Endometrial microvascular endothelial cells (primary cell): ENCODE measurements around the gene SGIP1. TPM values are rescaled to one million over a fixed set of nuclear protein-coding genes. Genes with fewer than 3 reads are reported as not detected.

Experiments
- in situ Hi-C: cut with HindIII; loops from 2 replicates; pipeline ENCODE4 v1.10.0; 2017; ENCODE audit warnings: low sequenced_read_pairs, low pct_unique_long_range_greater_than_20kb; ENCODE audit errors: inconsistent ontology term
- total RNA-seq: library from RNA; depleted of rRNA; stranded (reverse); fragments of >200 nt; gene quantifications from one replicate; pipeline ENCODE4 v1.2.3, GENCODE V29; 2015; ENCODE audit errors: inconsistent ontology term

SGIP1 gene
- total RNA-seq, 1 donor from 2014 or later = 0.46 TPM

DNA sequence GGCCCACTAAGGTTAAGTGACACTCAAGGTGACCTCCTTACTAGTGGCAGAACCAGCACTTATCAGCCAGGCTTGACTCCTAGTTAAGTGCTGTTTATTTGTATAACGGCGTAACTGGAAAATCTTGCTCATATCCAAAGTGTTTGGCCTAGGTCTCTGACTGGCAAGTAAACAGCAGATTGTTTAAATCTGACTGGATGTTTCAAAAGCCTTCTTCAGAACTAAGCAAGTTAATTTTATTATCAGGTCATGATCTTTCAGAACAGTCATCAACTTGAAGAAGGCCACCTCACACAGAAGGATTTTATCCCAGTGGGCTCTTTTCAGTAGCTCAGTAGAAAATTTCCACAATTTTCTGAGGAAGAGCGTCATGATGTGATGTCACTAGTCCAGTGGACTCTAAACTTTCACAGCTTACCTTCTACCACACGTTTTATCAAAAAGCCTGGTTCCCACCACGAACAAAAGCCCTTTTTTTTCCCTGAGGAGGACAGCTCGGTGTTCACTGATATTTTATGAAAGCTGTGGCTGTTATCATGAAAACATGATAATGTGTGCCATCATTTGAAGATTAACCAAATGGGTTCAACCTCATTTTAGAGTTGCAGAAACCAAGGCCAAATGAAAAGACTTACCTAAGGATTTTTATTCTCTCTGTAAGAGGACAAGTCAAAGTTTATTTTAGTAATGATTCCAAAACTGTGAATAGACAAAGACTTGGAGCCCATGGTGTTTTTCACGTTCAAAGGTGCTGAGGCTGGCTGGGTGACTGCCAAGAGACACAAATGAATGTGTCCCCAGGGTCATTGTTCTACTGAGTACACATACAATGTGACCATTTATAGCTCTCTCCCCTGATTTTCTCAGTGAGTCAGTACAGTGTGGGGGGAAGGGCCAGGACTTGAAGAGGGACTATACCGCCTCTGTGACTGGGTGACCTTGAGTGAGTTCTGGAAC, 9.1 kb downstream of the SGIP1 start:
- in situ Hi-C loops = loop anchor here (25.0 kb wide), 2 partner anchors 169 to 206 kb away; no protein-coding TSS in a partner anchor

DNA sequence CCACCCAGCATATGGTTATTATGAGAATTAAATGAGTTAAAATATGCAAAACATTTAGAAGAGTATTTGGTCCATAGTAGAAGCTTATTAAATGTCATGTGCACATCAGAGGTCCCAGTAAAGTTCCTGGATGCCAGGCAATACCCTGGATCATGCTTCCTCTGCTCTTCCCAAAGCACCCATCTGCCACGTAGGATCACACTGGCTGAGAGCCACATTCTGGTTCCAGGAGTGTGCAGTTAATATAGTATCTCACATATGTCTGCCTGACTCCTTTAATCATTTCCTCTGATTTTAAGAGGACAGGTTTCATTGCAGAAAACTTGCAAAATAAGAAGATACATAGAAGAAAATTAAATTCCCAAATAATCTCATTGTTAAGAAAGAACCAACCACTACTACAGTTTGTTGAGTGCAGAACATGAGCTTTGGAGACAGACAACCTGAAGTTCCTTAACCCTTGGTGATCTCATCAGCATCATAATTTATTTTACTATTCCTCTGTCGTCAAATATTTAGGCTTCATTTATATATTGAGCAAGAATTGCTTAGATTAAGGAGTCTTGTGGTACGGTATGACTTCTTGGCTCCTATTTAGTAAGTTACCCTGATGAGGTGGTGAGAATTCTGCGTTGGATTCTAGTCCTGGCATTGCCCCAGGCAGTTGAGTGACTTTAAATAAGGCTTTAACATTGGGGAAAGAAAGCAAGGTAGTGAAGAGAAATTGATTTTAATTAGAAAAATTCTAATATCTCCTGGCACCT, 12.3 kb downstream of the SGIP1 start:
- in situ Hi-C loops = loop anchor here (25.0 kb wide), 2 partner anchors 166 to 209 kb away; no protein-coding TSS in a partner anchor

DNA sequence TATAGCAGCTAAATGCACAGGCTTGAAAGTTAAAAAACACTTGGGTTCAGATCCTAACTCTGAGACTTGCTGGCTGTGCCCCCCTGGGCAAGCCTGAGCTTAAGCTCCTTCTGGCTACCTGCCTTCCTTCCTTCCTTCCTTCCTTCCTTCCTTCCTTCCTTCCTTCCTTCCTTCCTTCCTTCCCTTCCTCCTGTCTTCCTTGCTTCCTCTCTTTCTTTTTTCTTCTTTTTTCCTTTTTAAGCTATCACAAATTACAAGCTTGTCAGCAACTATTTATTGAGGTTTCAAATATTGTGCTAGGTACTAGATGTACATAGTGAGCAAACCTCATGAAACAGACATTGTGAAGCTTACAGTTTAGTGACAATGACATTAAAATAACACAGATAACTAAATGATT, 15.1 kb downstream of the SGIP1 start:
- in situ Hi-C loops = loop anchor here (25.0 kb wide), 2 partner anchors 163 to 212 kb away; no protein-coding TSS in a partner anchor

DNA sequence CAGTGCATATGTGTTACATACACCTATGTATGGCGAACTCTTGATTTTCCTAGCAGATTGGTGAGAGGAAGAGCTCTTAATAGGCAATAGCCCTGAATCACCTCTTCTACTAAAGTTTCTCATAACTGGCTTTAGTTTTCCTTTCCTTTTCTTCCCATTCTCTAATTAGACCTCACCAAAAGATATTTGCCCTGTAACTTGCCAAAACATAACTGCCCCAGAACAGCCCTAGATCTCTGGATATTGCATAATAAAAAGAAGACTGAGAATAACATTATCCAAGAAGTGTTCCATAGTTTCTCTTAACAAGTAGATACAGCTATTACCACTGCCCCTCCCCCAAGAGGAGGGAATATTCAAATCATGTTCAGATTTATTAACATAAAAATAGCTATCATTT, 16.3 kb downstream of the SGIP1 start:
- in situ Hi-C loops = no loop called here

DNA sequence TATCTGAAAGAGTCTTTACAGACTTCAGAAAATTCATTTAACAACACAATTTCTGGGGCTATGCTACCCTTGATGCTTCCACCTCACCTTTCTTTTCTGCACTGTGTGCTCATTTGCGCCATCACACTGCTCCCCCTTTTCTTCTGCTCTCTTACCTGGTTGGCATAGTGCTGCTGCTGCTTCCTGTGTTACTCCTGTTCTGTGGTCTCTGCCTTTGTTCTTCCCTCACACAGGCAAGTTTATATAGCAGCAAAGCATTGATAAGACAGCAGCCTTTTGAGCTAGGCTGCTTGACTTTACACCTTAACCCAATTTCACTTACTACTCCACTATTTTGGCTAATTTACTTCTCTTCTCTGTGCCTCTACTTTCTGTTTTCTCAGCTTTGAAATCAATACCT, 18.3 kb downstream of the SGIP1 start:
- in situ Hi-C loops = no loop called here

DNA sequence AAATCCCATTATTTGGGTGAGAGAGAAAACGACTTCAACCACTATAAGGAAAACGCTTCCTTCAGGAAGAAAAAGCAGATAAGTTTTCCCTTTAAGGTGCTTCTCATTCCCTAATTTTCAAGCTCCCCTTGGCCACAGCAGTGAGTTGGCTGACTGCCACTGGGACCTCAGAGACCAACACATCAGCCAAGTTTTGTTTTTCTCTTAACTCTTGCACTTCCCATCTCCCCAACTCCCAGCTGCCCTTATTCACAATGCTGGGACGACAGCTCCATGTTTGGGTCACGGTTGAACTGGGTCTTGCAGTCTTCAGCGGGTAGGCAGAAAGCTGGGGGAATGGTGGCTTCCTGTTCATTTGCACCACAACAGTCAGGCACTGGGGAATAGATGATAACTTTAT, 18.9 kb downstream of the SGIP1 start:
- in situ Hi-C loops = no loop called here

DNA sequence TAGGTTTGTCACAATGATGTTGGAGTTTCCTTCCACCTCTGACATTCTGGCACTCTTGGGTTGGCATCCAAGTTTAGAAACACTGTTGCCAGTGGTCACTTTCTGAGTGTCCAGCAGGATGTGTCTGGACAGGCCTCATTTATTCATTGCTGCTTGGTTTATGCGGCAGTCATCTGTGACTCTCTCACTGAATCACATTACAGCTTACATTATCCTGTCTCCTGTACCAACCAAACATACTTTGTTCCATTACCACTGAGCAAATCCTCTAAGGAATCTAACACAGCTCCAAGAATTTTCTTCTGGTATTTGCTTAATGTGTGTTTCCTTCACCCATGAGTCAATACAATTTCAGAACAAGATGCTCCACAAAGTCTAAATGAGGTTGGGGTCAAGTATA, 19.9 kb downstream of the SGIP1 start:
- in situ Hi-C loops = no loop called here

DNA sequence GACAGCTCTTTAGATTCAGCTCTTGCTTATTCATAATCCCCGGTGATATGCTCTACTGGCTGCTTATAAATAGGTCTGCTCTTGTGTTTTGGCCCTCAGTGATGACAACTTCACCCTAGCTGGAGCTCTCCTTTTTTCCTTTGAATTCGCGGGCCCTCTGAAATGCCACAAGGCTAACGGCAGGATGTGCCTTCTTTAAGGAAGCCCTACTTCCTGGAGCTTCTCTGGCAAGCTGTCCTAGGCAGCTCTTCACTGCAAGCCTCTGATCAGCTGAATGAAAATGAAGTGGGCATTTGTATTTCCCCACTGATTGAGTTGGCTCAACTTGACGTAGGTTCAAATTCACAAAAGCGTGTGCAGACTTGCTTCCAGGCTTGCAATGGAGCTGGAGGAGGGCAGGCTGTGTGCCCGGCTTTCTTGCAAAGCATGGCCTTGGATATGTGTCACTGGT, 22.2 kb downstream of the SGIP1 start:
- in situ Hi-C loops = no loop called here

DNA sequence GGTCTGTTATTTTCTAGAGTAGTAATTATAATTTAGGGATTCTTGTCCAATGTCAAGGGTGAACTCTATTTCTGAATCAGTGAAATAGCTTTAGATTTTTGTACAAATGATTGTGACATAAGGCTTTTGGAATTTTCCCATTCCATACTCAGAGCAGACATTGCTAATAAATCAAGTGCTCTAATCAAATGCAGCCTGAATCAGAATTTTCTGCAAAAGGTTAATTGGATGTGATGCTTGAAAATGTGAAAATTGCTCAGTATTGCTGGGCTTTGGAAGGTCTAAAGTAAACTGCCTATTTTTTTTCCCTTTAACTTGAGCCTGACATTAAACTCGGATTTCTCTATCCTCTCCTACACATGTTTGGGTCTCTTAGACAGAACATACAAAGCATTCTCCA, 23.2 kb downstream of the SGIP1 start:
- in situ Hi-C loops = no loop called here

DNA sequence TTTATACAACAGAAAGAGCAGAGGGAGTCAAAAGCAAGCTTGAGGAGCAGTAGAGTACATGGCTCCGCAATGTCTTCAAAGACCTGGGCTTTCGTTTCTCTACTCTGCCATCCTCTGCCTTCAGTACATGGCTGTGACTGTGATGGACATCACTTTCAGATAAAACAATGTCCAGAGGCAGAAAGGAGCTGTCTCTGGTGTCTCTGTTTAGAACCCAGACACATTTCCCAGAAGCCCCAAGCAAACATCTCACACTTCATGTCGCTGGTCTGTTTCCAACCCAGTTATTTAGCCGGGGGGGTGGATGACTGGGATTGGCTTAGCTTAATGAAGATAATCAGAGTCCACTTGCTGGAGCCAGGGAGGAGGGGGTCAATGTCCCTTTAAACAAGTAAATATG, 25.6 kb downstream of the SGIP1 start:
- in situ Hi-C loops = no loop called here

DNA sequence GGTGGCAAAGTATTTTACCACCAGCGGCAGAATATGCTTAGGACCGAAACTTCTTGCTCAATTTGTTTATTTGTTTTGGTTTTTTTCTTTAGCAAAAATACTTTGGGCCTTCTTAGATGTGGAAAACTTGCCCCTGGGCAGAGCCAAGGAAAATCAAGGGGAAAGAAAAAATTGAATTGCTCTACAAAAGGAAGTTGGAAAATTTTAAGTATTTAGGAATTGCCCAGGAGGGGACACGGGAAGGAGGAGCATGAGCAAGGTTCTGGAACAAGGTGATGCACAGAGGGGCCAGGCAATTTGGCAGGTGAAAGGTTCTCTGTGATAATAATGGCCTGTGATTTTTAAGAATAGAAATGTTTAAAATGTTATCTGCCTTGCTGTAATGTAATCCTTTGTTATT, 28.6 kb downstream of the SGIP1 start:
- in situ Hi-C loops = no loop called here

DNA sequence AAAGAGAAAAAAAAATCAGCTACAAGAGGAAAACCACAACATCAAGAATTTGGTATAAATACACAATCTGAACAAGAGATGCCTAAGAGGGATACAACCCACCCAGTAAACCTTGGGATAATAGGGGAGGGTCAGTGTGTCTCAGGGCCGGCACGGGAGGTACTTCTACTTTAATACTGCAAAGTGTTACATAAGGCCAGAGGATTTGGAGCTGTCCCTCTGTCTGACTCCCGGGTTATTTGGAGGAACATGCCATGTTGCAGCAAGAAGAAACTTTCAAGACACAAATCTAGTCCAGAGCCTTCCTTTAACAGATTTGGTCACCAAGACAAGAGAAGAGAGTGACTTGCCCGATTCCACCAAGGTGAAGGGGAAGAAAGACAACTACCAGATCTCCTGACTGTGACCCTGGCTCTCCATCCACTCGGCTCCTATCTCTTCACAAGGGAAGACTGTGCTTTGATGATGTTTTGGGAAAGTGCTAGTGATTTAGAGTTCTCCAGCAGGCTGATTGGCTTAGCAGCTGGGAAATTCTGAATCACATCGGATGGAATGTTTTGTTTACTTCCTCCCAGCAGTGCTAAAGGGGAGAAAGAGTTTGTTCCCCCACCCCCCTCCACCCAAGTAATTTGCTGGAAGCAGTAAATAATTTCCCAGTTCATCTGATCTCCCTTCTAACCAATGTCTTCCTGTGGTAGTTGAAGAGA, 29.3 kb downstream of the SGIP1 start:
- in situ Hi-C loops = no loop called here

DNA sequence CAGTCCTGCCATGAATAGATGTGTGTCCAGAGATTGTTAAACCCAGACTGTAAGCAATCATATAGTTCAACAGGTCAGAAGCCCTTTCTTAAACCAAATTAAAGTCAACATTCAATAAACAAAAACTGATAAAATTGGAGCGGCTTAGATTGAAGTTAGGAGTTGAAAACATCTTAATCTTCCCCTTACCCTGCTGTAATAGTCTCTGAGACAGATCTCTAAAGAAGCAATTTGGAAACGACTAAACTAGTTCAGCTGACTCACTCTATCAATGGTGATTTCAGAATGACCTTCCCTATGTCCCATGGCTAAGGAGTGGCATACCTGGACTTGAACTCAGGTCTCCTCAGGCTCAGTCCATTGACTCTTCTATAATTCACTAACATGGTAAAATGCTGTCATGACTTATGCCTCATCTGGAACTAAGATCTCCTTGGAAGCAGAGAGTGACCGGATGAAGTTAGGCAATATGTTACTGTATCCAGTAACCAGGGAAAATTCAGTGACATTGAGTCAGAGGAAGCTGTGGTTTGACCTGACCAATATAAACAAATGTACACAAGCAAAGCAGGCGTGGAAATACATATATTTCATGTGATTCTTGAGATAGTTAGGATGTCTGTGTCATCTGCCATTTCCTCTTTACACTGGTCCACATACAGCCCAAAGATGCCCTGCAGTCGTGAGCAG, 30.1 kb downstream of the SGIP1 start:
- in situ Hi-C loops = no loop called here

DNA sequence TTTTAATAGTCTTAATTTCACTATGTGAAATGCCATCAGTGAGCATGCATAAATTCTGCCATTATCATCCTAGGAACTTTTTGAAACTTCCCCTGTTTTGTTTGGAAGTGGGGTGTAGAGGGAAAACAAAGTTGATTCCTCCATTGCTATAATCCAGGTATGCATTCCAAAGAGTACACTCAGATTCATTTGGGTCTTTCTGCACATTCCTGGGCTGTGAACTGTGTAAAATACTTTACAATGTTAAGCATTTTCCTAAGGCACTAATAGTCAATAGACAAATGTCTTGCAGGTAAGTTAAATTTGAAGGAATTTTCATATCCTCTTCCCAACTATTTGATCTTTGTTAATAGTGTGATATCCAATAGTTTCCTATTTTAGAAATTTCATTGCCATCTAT, 36.2 kb downstream of the SGIP1 start:
- in situ Hi-C loops = no loop called here

DNA sequence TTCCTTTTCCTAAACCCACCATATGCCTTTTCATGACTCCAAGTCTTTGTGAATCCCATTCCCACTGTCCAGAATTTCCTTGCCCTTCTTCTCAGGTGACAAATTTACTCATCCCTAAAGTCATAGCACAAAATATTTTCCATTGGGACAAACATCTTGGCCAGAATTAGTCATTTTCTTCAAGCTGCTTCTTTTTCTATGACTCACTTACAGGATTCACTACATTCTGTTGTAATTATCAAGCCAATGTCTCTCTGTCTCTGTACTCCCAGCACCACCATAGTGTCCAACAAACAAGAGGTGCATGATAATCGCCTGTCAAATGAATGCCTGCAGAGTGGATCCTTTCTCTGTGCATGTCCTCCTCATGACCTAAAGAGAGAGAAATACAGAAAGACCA, 37.8 kb downstream of the SGIP1 start:
- in situ Hi-C loops = no loop called here

DNA sequence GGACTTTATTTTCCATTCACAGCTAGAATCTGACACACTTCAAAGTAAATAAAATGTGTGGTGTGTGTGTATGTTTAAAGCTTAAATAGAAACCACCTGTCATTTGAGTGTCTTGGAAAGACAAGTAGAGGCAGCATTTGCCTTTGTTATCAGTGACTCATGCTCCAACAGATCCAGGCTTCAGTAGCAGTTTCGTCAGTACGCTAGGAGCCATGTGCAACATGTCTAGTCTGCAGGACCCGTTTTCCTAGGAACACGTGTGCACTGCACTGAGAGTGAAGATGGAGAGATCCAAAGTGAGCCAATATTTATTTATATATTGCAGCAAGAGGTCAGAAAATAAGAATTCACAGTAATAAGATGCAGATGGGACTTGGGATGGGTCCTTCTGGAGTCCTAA, 41.8 kb downstream of the SGIP1 start:
- in situ Hi-C loops = no loop called here

DNA sequence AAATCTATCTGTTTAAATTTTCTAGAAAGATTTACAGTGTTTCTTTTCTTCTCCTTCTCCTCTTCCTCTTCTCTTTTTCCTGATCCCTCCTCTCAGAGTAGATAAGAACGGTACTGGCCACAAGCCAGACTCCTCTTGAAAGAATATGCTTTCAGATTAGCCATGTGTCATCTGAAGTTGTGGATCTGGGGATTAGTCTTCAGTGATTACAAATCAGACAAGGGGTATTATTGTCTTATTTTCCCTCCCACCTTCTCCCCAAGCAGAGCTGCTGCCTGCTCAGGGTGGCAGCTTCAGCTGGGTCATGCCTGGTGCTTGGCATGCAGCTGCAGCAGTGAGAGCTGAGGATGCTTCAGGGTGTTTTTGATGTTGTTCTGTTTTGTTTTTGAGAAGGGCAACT, 42.7 kb downstream of the SGIP1 start:
- in situ Hi-C loops = no loop called here

DNA sequence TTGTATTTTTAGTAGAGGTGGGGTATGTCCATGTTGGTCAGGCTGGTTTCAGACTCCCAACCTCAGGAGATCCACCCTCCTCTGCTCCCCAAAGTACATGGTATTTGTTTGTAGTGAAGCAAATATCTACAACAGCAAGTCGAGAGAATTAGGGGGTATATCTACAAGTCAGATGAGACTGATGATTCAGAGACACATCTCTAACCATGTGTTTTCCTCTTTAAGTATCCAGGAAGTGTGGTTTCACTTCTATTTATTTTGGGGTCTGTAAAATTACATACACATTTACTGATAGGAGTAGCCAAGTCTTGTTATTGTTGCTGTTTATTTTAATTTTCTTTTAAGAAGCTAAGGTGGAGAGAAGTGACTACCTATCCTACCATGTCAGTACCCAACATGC, 44.9 kb downstream of the SGIP1 start:
- in situ Hi-C loops = no loop called here

DNA sequence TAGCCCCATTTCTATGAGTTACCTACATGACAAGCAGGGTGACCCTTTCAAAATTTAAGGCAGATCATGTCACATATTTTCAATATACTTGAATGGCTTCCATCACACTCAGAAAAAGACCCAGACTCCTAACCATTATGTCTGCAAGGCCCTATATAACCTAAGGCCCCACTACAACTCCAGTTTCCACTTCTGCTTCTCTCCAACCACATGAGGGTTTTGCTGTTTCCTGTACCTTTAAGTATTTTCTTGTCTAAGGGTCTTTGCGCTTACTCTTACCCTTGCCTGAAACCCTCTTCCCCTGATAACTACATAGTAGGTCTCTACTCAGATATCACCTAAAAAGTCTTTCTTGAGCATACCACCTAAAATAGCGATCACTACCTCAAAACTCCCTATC, 46.1 kb downstream of the SGIP1 start:
- in situ Hi-C loops = no loop called here
